ENCODE results near the gene LMOD3. TPM values are rescaled to one million over a fixed set of nuclear protein-coding genes. Genes with fewer than 3 reads are reported as not detected.

The LMOD3 gene
- polyA plus RNA-seq, 3 donors, result not detected

DNA sequence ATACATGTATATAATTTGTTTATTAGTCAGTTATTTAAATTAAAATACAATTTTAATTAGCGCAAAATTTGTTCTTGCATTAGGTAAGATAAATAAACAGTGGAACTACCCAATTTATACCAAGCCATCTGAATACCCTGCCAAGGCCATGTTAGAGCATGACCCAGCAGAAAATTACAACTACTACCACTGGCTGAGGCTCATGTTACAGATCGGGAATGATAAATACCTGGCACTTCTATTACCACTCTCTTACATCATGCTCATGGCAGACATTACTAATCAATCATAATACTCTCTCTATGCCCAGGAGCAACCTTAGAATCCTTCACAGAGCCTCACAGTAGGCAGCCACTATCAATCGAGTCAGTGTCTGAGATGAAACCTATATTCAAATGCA lies 21.2 kb upstream of the LMOD3 start:
- Mint-ChIP-seq H3K36me3 (no peaks in the 10 kb centered on the region), H3K9me3 (no peaks in the 10 kb centered on the region), H3K4me3 (no peak overlapping the region), H3K27me3 (ENCODE audit: low read depth in 3 of 3) (peaks cover 2 to 6% (median 3%) of the 10 kb centered on the region in 3 donors), H3K27ac (no peak overlapping the region), H3K4me1 (peaks cover 5% of the 10 kb centered on the region)
- H3K27me3 ChIP-seq (ENCODE audit: control insufficient read depth in 2 of 2, insufficient read depth in 2 of 2, low read length in 2 of 2), result no peaks in the 10 kb centered on the region
- H3K27ac ChIP-seq (ENCODE audit: low read depth in 1 of 2, low read length in 2 of 2), result no peak overlapping the region
- H3K9ac ChIP-seq (ENCODE audit: insufficient read depth, low read length, poor library complexity, severe bottlenecking), result no peak overlapping the region
- 88% methylated on average over 1 of the region's 3 CpGs for WGBS (ENCODE audit: insufficient coverage)
- H4K20me1 ChIP-seq (ENCODE audit: insufficient read depth, low read length), result no peaks in the 10 kb centered on the region
- no peak overlapping the region for H3K4me2 ChIP-seq (replicated peaks; ENCODE audit: extremely low read depth, low read length, poor library complexity, severe bottlenecking)
- TF ChIP-seq, protein P1, sequence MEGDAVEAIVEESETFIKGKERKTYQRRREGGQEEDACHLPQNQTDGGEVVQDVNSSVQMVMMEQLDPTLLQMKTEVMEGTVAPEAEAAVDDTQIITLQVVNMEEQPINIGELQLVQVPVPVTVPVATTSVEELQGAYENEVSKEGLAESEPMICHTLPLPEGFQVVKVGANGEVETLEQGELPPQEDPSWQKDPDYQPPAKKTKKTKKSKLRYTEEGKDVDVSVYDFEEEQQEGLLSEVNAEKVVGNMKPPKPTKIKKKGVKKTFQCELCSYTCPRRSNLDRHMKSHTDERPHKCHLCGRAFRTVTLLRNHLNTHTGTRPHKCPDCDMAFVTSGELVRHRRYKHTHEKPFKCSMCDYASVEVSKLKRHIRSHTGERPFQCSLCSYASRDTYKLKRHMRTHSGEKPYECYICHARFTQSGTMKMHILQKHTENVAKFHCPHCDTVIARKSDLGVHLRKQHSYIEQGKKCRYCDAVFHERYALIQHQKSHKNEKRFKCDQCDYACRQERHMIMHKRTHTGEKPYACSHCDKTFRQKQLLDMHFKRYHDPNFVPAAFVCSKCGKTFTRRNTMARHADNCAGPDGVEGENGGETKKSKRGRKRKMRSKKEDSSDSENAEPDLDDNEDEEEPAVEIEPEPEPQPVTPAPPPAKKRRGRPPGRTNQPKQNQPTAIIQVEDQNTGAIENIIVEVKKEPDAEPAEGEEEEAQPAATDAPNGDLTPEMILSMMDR (IDR thresholded peaks at IDR 0.05), result no peak
- H3K79me2 ChIP-seq (ENCODE audit: insufficient read depth, low read length), result no peaks in the 10 kb centered on the region
- no peaks in the 10 kb centered on the region for H3K36me3 ChIP-seq (replicated peaks in 1 of 2; ENCODE audit: control insufficient read depth in 1 of 2, insufficient read depth in 2 of 2, low read length in 2 of 2)
- intact Hi-C loops (cut with micrococcal nuclease), result no loop called here
- DNase-seq, result no peak
- no peaks in the 10 kb centered on the region for H3K4me1 ChIP-seq (ENCODE audit: control insufficient read depth in 1 of 2, insufficient read depth in 2 of 2, low read length in 2 of 2)
- H3K4me3 ChIP-seq (replicated peaks in 1 of 3; ENCODE audit: low read depth in 2 of 3, low read length in 3 of 3), result no peak overlapping the region
- no peak overlapping the region for H2AFZ ChIP-seq (ENCODE audit: insufficient read depth, low read depth, low read length, poor library complexity, severe bottlenecking)
- H3K9me3 ChIP-seq (replicated peaks in 1 of 2; ENCODE audit: control insufficient read depth in 1 of 2, insufficient read depth in 1 of 2, low read length in 2 of 2), result no peaks in the 10 kb centered on the region

DNA sequence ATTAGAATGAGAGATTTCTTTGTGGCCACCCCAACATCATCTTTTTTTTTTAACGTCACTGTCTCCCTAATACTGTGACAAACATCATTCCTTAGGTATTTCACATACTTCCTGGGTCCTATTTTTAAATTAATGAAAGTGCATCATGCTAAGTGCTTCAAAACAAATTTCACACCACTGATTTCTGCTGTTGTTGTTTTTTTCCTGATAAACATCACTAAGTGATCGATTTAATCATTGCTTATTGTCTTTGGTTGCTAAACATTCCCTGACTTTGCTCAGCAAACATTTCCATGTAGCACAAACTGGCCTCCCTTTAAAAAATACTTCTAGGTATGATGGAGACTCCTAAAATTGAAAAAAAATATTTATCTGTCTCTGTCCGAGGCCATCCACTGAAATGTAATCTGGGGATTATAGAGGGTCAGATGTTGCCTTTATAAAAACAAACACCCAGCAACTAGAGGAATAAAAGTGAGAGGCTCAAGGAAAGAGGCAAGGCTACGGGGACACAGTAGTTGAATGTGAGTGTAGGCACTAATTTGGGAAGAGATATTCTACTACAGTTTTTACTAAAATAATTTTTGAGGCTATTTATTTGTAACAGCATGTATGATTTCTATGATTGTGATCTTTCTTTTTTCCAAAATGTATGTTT lies 20.5 kb upstream of the LMOD3 start:
- Mint-ChIP-seq H3K27ac (no peak overlapping the region), H3K36me3 (no peaks in the 10 kb centered on the region), H3K4me1 (peaks cover 5% of the 10 kb centered on the region), H3K4me3 (no peak overlapping the region), H3K27me3 (ENCODE audit: low read depth in 3 of 3) (peaks cover 3 to 6% (median 3%) of the 10 kb centered on the region in 3 donors), H3K9me3 (no peaks in the 10 kb centered on the region)
- WGBS (ENCODE audit: insufficient coverage), result no CpG with 5 or more reads among the region's 4 CpGs
- no peaks in the 10 kb centered on the region for H3K36me3 ChIP-seq (replicated peaks in 1 of 2; ENCODE audit: control insufficient read depth in 1 of 2, insufficient read depth in 2 of 2, low read length in 2 of 2)
- DNase-seq, result no peak
- no peaks in the 10 kb centered on the region for H3K9me3 ChIP-seq (replicated peaks in 1 of 2; ENCODE audit: control insufficient read depth in 1 of 2, insufficient read depth in 1 of 2, low read length in 2 of 2)
- no peak overlapping the region for H3K9ac ChIP-seq (ENCODE audit: insufficient read depth, low read length, poor library complexity, severe bottlenecking)
- H3K79me2 ChIP-seq (ENCODE audit: insufficient read depth, low read length), result no peaks in the 10 kb centered on the region
- no peaks in the 10 kb centered on the region for H4K20me1 ChIP-seq (ENCODE audit: insufficient read depth, low read length)
- H3K27me3 ChIP-seq (ENCODE audit: control insufficient read depth in 2 of 2, insufficient read depth in 2 of 2, low read length in 2 of 2), result no peaks in the 10 kb centered on the region
- H3K4me1 ChIP-seq (ENCODE audit: control insufficient read depth in 1 of 2, insufficient read depth in 2 of 2, low read length in 2 of 2), result no peaks in the 10 kb centered on the region
- no peak overlapping the region for H2AFZ ChIP-seq (ENCODE audit: insufficient read depth, low read depth, low read length, poor library complexity, severe bottlenecking)
- TF ChIP-seq, protein P1 (IDR thresholded peaks at IDR 0.05), result no peak
- no peak overlapping the region for H3K4me3 ChIP-seq (replicated peaks in 1 of 3; ENCODE audit: low read depth in 2 of 3, low read length in 3 of 3)
- intact Hi-C loops (cut with micrococcal nuclease), result no loop called here
- no peak overlapping the region for H3K4me2 ChIP-seq (replicated peaks; ENCODE audit: extremely low read depth, low read length, poor library complexity, severe bottlenecking)
- no peak overlapping the region for H3K27ac ChIP-seq (ENCODE audit: low read depth in 1 of 2, low read length in 2 of 2)
